Keratinocyte (primary cell): ENCODE measurements around the gene SLC4A2. TPM values are rescaled to one million over a fixed set of nuclear protein-coding genes. Genes with fewer than 3 reads are reported as not detected.

Source experiments
- DNase-seq: peaks from one replicate; pipeline ENCODE4 v3.0.0-alpha.2; 2011; ENCODE audit warnings: low read depth, missing footprints, low spot score
- FAIRE-seq: peaks from 2 replicates; lab custom pipeline; 2011; peaks lifted over from hg19 to GRCh38; lab: Jason Lieb, UNC
- H2AFZ ChIP-seq: 2 replicates; pipeline ENCODE4 v1.6.0; 2012; ENCODE audit warnings: low read length, control low read depth, inconsistent platforms; ENCODE audit not compliant: control insufficient read depth
- H3K27ac ChIP-seq: 2 replicates; pipeline ENCODE4 v1.5.1; 2011; ENCODE audit warnings: low read length; ENCODE audit not compliant: control insufficient read depth, insufficient read depth
- H3K27me3 ChIP-seq: 3 replicates; pipeline ENCODE4 v1.6.0; 2011; ENCODE audit warnings: low read length; ENCODE audit not compliant: control insufficient read depth, insufficient read depth; ENCODE audit errors: extremely low read depth
- H3K36me3 ChIP-seq, 2 experiments: 2 replicates in 1 of 2; 3 replicates in 1 of 2; pipeline ENCODE4 v1.5.1; 2011; ENCODE audit warnings: low read length in 2 of 2, mild to moderate bottlenecking in 1 of 2; ENCODE audit not compliant: control insufficient read depth in 2 of 2, insufficient read depth in 2 of 2; ENCODE audit errors: extremely low read depth in 1 of 2
- H3K4me1 ChIP-seq: 3 replicates; pipeline ENCODE4 v1.5.1; 2011; ENCODE audit warnings: low read length; ENCODE audit not compliant: control insufficient read depth, insufficient read depth; ENCODE audit errors: extremely low read depth
- H3K4me2 ChIP-seq: 3 replicates; pipeline ENCODE4 v1.6.0; 2011; ENCODE audit warnings: low read depth, low read length; ENCODE audit not compliant: control insufficient read depth, insufficient read depth; ENCODE audit errors: extremely low read depth
- H3K4me3 ChIP-seq, 3 experiments: fragments of 200-600 bp in 1 of 3; sonication (generic) in 1 of 3; 2 replicates in 2 of 3; 3 replicates in 1 of 3; pipeline ENCODE4 v1.5.1; 2011 to 2016; ENCODE audit warnings: low read length in 3 of 3, mild to moderate bottlenecking in 3 of 3, control low read depth in 2 of 3, inconsistent platforms in 1 of 3, low read depth in 1 of 3, mixed read lengths in 1 of 3, mixed run types in 1 of 3, moderate library complexity in 1 of 3; ENCODE audit not compliant: control insufficient read depth in 2 of 3, insufficient read depth in 2 of 3; ENCODE audit errors: extremely low read depth in 1 of 3
- H3K79me2 ChIP-seq: 2 replicates; pipeline ENCODE4 v1.6.0; 2012; ENCODE audit warnings: low read length; ENCODE audit not compliant: control insufficient read depth, insufficient read depth
- H3K9ac ChIP-seq: 3 replicates; pipeline ENCODE4 v1.6.0; 2011; ENCODE audit warnings: low read length; ENCODE audit not compliant: control insufficient read depth, insufficient read depth; ENCODE audit errors: extremely low read depth
- H3K9me1 ChIP-seq: 3 replicates; pipeline ENCODE4 v1.6.0; 2011; ENCODE audit warnings: low read length; ENCODE audit not compliant: control insufficient read depth, insufficient read depth; ENCODE audit errors: extremely low read depth
- H3K9me3 ChIP-seq: 2 replicates; pipeline ENCODE4 v1.5.1; 2012; ENCODE audit warnings: low read depth, low read length; ENCODE audit not compliant: control insufficient read depth
- H4K20me1 ChIP-seq: 3 replicates; pipeline ENCODE4 v1.6.0; 2011; ENCODE audit warnings: low read length; ENCODE audit not compliant: control insufficient read depth, insufficient read depth; ENCODE audit errors: extremely low read depth
- CTCF ChIP-seq, 3 experiments: IDR thresholded peaks in 1 of 3; conservative IDR thresholded peaks in 1 of 3; optimal IDR thresholded peaks in 1 of 3; 2 replicates in 2 of 3; 3 replicates in 1 of 3; pipeline versions ENCODE3 to v1.5.1; 2011; ENCODE audit warnings: low read length in 3 of 3, mild to moderate bottlenecking in 3 of 3, moderate library complexity in 2 of 3, control low read depth in 1 of 3, inconsistent platforms in 1 of 3; ENCODE audit not compliant: insufficient read depth in 2 of 3; ENCODE audit errors: extremely low read depth in 1 of 3
- EZH2 ChIP-seq: IDR thresholded peaks from one replicate; pipeline ENCODE4 v1.6.1; 2012; ENCODE audit warnings: inconsistent platforms, mild to moderate bottlenecking, low read length, moderate library complexity
- dilution Hi-C: fragments of 300-500 bp; cut with MboI; formaldehyde crosslinking; loops from one replicate; pipeline ENCODE4 v1.7.0; 2020; ENCODE audit warnings: low sequenced_read_pairs; ENCODE audit not compliant: extremely low pct_ligation_motif_present
- polyA plus RNA-seq, 5 experiments: library from polyadenylated mRNA; depleted of rRNA in 3 of 5; stranded (reverse) in 3 of 5; stranded (forward) in 1 of 5; unstranded in 1 of 5; fragments of >200 nt; gene quantifications; 1 replicate in 1 of 5; 2 replicates in 3 of 5; 3 replicates in 1 of 5; pipeline versions ENCODE4 v1.2.1 to v1.2.3, GENCODE V29; 2011 to 2012; ENCODE audit warnings: missing spikeins in 2 of 5, low read depth in 1 of 5, low replicate concordance in 1 of 5

SLC4A2 gene
- polyA plus RNA-seq, 1 donor (not counting 4 experiments of a cell fraction or from before 2014, with no cell fraction given) = 33.8 TPM

- H3K4me2 ChIP-seq = no peak overlapping the region
- H3K27me3 ChIP-seq = no peaks in the 10 kb centered on the region
- H3K4me1 ChIP-seq = no peaks in the 10 kb centered on the region
- peaks cover 34 to 46% of the 10 kb centered on the region in 2 experiments for H3K36me3 ChIP-seq
- H3K4me3 ChIP-seq = no peak overlapping the region
- no peak overlapping the region for H3K9ac ChIP-seq
- FAIRE-seq = no peak
- H3K79me2 ChIP-seq = no peaks in the 10 kb centered on the region
- H3K27ac ChIP-seq = no peak overlapping the region
- no peaks in the 10 kb centered on the region for H3K9me1 ChIP-seq
- TF ChIP-seq EZH2 (no peak), CTCF (optimal IDR thresholded peaks at IDR 0.05 in 1 of 3, IDR thresholded peaks at IDR 0.05 in 1 of 3, conservative IDR thresholded peaks at IDR 0.05 in 1 of 3; ENCODE audit: extremely low read depth in 1 of 3, insufficient read depth in 2 of 3, low read length in 3 of 3) (no peak)
- DNase-seq = no peak
- H3K9me3 ChIP-seq = no peaks in the 10 kb centered on the region
- no peak overlapping the region for H2AFZ ChIP-seq
- peaks cover 5% of the 10 kb centered on the region for H4K20me1 ChIP-seq
- dilution Hi-C loops = no loop called here
Observed at GRCh38 chr7:151070574-151070960, 11.2 kb downstream of the SLC4A2 start.

- H3K9ac ChIP-seq = no peak overlapping the region
- FAIRE-seq (no peak), DNase-seq (no peak)
- H3K4me2 ChIP-seq = no peak overlapping the region
- TF ChIP-seq EZH2 = no peak
- no peak for TF ChIP-seq CTCF (optimal IDR thresholded peaks at IDR 0.05 in 1 of 3, IDR thresholded peaks at IDR 0.05 in 1 of 3, conservative IDR thresholded peaks at IDR 0.05 in 1 of 3; ENCODE audit: extremely low read depth in 1 of 3, insufficient read depth in 2 of 3, low read length in 3 of 3)
- no peak overlapping the region for H3K27ac ChIP-seq
- H2AFZ ChIP-seq = no peak overlapping the region
- dilution Hi-C loops = no loop called here
- no peaks in the 10 kb centered on the region for H3K9me3 ChIP-seq
- H4K20me1 ChIP-seq = peaks cover 5% of the 10 kb centered on the region
- no peaks in the 10 kb centered on the region for H3K4me1 ChIP-seq
- H3K9me1 ChIP-seq = no peaks in the 10 kb centered on the region
- H3K79me2 ChIP-seq = no peaks in the 10 kb centered on the region
- H3K36me3 ChIP-seq = peaks cover 40 to 48% of the 10 kb centered on the region in 2 experiments
- H3K27me3 ChIP-seq = no peaks in the 10 kb centered on the region
- no peak overlapping the region for H3K4me3 ChIP-seq
Observed at GRCh38 chr7:151071032-151071866, 11.9 kb downstream of the SLC4A2 start.
